HepG2 (cell line): ENCODE measurements around the gene KCNQ1OT1. TPM values are rescaled to one million over a fixed set of nuclear protein-coding genes. Genes with fewer than 3 reads are reported as not detected.

Experiments used
- ADNP ChIP-seq: sonication (generic); formaldehyde crosslinking; IDR thresholded peaks from 2 replicates; pipeline ENCODE4 v1.4.0; 2020; ENCODE audit warnings: missing genetic modification reagents
- ETV6 ChIP-seq: sonication (generic); formaldehyde crosslinking; conservative IDR thresholded peaks from 2 replicates; pipeline ENCODE4 v1.4.0; 2020; ENCODE audit warnings: missing genetic modification reagents
- HDAC1 ChIP-seq: sonication (generic); formaldehyde crosslinking; IDR thresholded peaks from 2 replicates; pipeline ENCODE4 v1.5.1; 2020; ENCODE audit warnings: mild to moderate bottlenecking, missing genetic modification reagents
- JUND ChIP-seq: sonication (generic); formaldehyde crosslinking; IDR thresholded peaks from 2 replicates; pipeline ENCODE4 v1.8.0; 2022; ENCODE audit warnings: mild to moderate bottlenecking, missing genetic modification reagents
- KAT8 ChIP-seq: IDR thresholded peaks from 2 replicates; pipeline ENCODE4 v1.6.1; 2016; ENCODE audit warnings: missing genetic modification reagents, missing compliant biosample characterization
- KLF9 ChIP-seq: IDR thresholded peaks from 2 replicates; pipeline ENCODE4 v1.6.1; 2016; ENCODE audit warnings: low read depth
- MBD4 ChIP-seq: IDR thresholded peaks from 2 replicates; pipeline ENCODE4 v1.6.1; 2012; ENCODE audit warnings: low read length, inconsistent platforms, borderline replicate concordance
- MED8 ChIP-seq: sonication (generic); formaldehyde crosslinking; IDR thresholded peaks from 2 replicates; pipeline ENCODE4 v1.8.1; 2023; ENCODE audit warnings: mild to moderate bottlenecking, missing genetic modification reagents; ENCODE audit not compliant: insufficient replicate concordance
- NRL ChIP-seq: sonication (generic); formaldehyde crosslinking; IDR thresholded peaks from 2 replicates; pipeline ENCODE4 v1.5.0; 2020; ENCODE audit warnings: missing genetic modification reagents, mild to moderate bottlenecking, moderate library complexity, borderline replicate concordance
- STAG1 ChIP-seq: sonication (generic); formaldehyde crosslinking; IDR thresholded peaks from 2 replicates; pipeline ENCODE4 v1.4.0; 2020; ENCODE audit warnings: missing genetic modification reagents
- ZNF263 ChIP-seq: sonication (generic); formaldehyde crosslinking; IDR thresholded peaks from 2 replicates; pipeline ENCODE4 v1.4.0; 2020; ENCODE audit warnings: missing genetic modification reagents
- ZNF333 ChIP-seq: sonication (generic); formaldehyde crosslinking; IDR thresholded peaks from 2 replicates; pipeline ENCODE4 v1.4.0; 2020; ENCODE audit warnings: mild to moderate bottlenecking, missing genetic modification reagents, borderline replicate concordance
- ZNF569 ChIP-seq: sonication (generic); formaldehyde crosslinking; IDR thresholded peaks from 2 replicates; pipeline ENCODE4 v1.5.0; 2020; ENCODE audit warnings: mild to moderate bottlenecking, missing genetic modification reagents, moderate library complexity, borderline replicate concordance
- ZNF607 ChIP-seq: sonication (generic); formaldehyde crosslinking; IDR thresholded peaks from 2 replicates; pipeline ENCODE4 v1.5.1; 2020; ENCODE audit warnings: missing genetic modification reagents, mild to moderate bottlenecking, borderline replicate concordance
- ZNF839 ChIP-seq: sonication (generic); formaldehyde crosslinking; IDR thresholded peaks from 2 replicates; pipeline ENCODE4 v1.4.0; 2020; ENCODE audit warnings: missing genetic modification reagents, mild to moderate bottlenecking, borderline replicate concordance
- polyA plus RNA-seq, 8 experiments: library from polyadenylated mRNA; depleted of rRNA in 3 of 8; stranded (reverse) in 7 of 8; unstranded in 1 of 8; fragments of >200 nt; fragmentation: Illumina TruSeq in 4 of 8; extraction: Trizol in 4 of 8; gene quantifications; 2 replicates each; pipeline versions ENCODE4 v1.2.1 to v1.2.3, GENCODE V29; 2011 to 2016; ENCODE audit warnings: low read depth in 4 of 8, missing spikeins in 1 of 8, mixed read lengths in 1 of 8; ENCODE audit not compliant: insufficient read depth in 1 of 8
- total RNA-seq, 5 experiments: library from RNA; depleted of rRNA; stranded (reverse); fragments of >200 nt; fragmentation: Illumina TruSeq; extraction: Trizol; gene quantifications; 2 replicates each; pipeline ENCODE4 v1.2.3, GENCODE V29; 2016; ENCODE audit warnings: low read depth in 1 of 5
- TF ChIP-seq, protein P1 (sequence below): sonication (generic); formaldehyde crosslinking; IDR thresholded peaks from 2 replicates; pipeline ENCODE4 v1.8.1; 2023; ENCODE audit warnings: missing genetic modification reagents, mild to moderate bottlenecking, borderline replicate concordance
- TF ChIP-seq, protein P2 (sequence below): sonication (generic); formaldehyde crosslinking; IDR thresholded peaks from 2 replicates; pipeline ENCODE4 v1.9.0; 2021; ENCODE audit warnings: missing genetic modification reagents, borderline replicate concordance
- TF ChIP-seq, protein P3 (sequence below): IDR thresholded peaks from 2 replicates; pipeline ENCODE4 v1.6.1; 2018; ENCODE audit warnings: missing genetic modification reagents
- TF ChIP-seq, protein P4 (sequence below): IDR thresholded peaks from 2 replicates; pipeline ENCODE4 v1.6.1; 2016; ENCODE audit warnings: low read depth, borderline replicate concordance
- TF ChIP-seq, protein P5 (sequence below): sonication (generic); formaldehyde crosslinking; IDR thresholded peaks from 2 replicates; pipeline ENCODE4 v1.5.0; 2020; ENCODE audit warnings: missing genetic modification reagents
- TF ChIP-seq, protein P6 (sequence below): sonication (generic); formaldehyde crosslinking; IDR thresholded peaks from 2 replicates; pipeline ENCODE4 v1.5.0; 2020; ENCODE audit warnings: mild to moderate bottlenecking, missing genetic modification reagents, borderline replicate concordance

Gene KCNQ1OT1
- total and polyA plus RNA-seq, 2 of the 13 experiments (the other 11 are each of a cell fraction or from before 2014, with no cell fraction given): 1.3 to 18.9 TPM

DNA sequence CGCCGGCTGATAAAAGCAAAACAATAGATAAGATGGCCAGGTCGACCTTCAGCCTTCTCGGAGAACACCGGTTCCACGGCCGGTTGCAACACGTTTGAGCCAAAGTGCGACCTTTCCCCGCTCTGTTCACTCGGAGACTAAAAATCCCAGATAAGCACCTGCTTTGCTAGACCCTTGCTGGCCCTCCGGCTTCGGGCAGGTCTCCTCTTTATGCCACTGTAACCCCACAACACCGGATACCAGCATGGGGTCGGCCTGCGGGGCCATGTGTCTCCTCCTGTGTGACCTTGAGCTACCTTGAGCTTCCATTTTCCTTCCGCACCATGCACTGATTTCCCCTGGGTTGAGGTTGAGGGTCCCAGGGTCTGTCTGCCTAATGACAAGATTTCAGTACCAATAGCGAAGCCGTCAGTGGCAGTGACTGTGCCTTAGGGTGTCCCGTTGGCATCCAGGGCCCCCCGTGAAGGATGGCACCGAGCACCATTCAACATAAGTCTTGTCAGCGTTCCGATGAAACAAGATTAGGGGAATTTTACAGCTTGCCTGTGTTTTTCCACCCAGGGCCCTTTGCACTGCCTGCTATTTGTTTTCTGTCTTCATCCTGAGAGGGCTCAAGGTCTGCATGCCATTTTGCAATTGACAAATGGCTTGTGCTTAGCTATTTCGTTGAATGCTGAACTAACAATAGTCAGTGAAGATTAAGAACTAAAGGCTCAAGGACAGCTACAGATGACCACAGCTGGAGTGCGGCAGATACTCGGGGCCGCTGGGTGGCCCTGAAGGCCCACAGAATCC, 136.4 kb downstream of the KCNQ1OT1 start (continued):
- TF ChIP-seq JUND (CRISPR knock-in tag): no peak
- 0 out of 2 replicates have a peak, but pooled peaks have one; percentile 10 for TF ChIP-seq NRL (CRISPR knock-in tag)
- no peak for TF ChIP-seq ADNP (CRISPR knock-in tag)
- TF ChIP-seq, protein P1, sequence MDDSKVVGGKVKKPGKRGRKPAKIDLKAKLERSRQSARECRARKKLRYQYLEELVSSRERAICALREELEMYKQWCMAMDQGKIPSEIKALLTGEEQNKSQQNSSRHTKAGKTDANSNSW: 0 out of 2 replicates have a peak, but pooled peaks have one; percentile 46
- 0 out of 2 replicates have a peak, but pooled peaks have one; percentile 20 for TF ChIP-seq ETV6 (CRISPR knock-in tag)
- TF ChIP-seq HDAC1 (CRISPR knock-in tag): peak; percentile 73
- no peak for TF ChIP-seq MBD4
- TF ChIP-seq, protein P2, sequence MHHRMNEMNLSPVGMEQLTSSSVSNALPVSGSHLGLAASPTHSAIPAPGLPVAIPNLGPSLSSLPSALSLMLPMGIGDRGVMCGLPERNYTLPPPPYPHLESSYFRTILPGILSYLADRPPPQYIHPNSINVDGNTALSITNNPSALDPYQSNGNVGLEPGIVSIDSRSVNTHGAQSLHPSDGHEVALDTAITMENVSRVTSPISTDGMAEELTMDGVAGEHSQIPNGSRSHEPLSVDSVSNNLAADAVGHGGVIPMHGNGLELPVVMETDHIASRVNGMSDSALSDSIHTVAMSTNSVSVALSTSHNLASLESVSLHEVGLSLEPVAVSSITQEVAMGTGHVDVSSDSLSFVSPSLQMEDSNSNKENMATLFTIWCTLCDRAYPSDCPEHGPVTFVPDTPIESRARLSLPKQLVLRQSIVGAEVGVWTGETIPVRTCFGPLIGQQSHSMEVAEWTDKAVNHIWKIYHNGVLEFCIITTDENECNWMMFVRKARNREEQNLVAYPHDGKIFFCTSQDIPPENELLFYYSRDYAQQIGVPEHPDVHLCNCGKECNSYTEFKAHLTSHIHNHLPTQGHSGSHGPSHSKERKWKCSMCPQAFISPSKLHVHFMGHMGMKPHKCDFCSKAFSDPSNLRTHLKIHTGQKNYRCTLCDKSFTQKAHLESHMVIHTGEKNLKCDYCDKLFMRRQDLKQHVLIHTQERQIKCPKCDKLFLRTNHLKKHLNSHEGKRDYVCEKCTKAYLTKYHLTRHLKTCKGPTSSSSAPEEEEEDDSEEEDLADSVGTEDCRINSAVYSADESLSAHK: no peak
- no peak for TF ChIP-seq ZNF569
- TF ChIP-seq, protein P3, sequence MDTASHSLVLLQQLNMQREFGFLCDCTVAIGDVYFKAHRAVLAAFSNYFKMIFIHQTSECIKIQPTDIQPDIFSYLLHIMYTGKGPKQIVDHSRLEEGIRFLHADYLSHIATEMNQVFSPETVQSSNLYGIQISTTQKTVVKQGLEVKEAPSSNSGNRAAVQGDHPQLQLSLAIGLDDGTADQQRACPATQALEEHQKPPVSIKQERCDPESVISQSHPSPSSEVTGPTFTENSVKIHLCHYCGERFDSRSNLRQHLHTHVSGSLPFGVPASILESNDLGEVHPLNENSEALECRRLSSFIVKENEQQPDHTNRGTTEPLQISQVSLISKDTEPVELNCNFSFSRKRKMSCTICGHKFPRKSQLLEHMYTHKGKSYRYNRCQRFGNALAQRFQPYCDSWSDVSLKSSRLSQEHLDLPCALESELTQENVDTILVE (CRISPR knock-in tag): 0 out of 2 replicates have a peak, but pooled peaks have one; percentile 33
- TF ChIP-seq STAG1 (CRISPR knock-in tag): peak; percentile 82
- TF ChIP-seq, protein P4, sequence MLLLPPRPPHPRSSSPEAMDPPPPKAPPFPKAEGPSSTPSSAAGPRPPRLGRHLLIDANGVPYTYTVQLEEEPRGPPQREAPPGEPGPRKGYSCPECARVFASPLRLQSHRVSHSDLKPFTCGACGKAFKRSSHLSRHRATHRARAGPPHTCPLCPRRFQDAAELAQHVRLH (CRISPR knock-in tag): peak; percentile 56; the same call in 1 of the 2 replicates
- TF ChIP-seq KLF9 (CRISPR knock-in tag): 0 out of 2 replicates have a peak, but pooled peaks have one; percentile 51
- no peak; the same call in 1 of the 2 replicates for TF ChIP-seq ZNF839
- TF ChIP-seq ZNF333 (CRISPR knock-in tag): no peak
- TF ChIP-seq MED8 (CRISPR knock-in tag): peak; percentile 61
- TF ChIP-seq ZNF263 (CRISPR knock-in tag): peak; percentile 53
- peak; percentile 29; the same call in 1 of the 2 replicates for TF ChIP-seq KAT8 (CRISPR knock-in tag)
- TF ChIP-seq, protein P5, sequence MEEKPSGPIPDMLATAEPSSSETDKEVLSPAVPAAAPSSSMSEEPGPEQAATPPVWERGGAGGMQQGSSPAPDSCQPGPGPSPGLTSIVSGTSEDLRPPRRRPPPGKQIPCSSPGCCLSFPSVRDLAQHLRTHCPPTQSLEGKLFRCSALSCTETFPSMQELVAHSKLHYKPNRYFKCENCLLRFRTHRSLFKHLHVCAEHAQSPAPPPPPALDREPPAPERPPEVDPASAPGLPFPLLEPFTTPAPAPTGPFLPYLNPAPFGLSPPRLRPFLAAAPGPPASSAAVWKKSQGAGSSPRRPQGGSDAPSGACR (CRISPR knock-in tag): peak; percentile 24; the same call in 1 of the 2 replicates
- TF ChIP-seq ZNF607 (CRISPR knock-in tag): no peak
- TF ChIP-seq, protein P6, sequence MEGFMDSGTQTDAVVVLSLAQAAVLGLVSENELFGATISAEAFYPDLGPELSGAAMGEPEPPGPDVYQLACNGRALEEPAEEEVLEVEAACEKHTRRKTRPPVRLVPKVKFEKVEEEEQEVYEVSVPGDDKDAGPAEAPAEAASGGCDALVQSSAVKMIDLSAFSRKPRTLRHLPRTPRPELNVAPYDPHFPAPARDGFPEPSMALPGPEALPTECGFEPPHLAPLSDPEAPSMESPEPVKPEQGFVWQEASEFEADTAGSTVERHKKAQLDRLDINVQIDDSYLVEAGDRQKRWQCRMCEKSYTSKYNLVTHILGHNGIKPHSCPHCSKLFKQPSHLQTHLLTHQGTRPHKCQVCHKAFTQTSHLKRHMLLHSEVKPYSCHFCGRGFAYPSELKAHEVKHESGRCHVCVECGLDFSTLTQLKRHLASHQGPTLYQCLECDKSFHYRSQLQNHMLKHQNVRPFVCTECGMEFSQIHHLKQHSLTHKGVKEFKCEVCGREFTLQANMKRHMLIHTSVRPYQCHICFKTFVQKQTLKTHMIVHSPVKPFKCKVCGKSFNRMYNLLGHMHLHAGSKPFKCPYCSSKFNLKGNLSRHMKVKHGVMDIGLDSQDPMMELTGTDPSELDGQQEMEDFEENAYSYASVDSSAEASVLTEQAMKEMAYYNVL (CRISPR knock-in tag): peak; percentile 75; the same call in 1 of the 2 replicates
